ENCODE results near the gene ZBTB16.

Gene ZBTB16

DNA sequence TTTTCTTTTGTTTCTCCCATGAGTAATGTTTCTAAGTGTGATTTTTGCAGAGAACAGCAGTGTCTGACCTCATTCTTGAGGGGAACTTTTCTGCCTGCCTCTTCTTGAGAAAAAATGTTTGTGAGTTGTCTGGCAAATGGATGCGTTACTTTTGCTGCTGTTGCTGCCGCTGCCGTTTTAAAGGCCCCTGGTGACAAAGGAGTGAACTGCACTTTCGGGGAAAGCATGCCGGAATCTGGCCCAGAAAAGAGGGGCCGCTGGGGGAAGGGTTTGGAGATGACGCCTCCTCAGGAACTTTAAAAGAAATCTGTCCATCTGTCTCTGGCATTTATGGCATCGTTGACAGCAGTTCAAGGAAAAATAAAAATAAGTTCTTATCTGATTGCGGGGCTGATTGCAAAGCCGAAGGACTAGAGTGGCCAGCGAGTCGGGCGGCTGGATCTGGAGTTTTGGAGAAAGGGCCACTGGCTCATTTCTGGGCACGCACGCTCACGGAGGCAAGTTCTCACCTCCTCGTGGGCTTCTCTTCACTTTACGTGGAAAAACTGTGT, 16.5 kb downstream of the ZBTB16 start:
- peak overlapping the region; percentile 41 for H3K4me3 Mint-ChIP-seq

DNA sequence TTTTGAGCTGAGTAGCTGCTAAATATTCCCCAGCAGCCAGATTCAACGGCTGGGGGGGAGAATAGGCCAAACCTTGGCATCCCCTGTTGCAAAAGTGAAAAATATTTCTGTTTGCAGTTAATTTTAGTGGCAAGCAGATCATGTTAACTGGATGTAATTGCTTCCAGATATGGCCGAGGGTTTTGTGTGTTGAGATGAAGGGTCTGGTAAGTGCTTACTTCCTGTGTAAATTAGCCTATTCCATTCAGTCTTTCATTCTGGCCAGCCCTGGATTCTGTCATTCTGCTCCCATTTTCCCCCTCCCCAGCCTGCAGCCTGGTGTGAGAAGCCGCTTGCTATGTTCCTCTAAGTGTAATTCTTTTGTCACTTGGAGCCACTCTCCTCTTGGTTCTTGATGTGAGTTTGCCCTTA, 17.4 kb downstream of the ZBTB16 start:
- Mint-ChIP-seq H3K36me3 (ENCODE audit: low read depth) (no peaks in the 10 kb centered on the region), H3K27me3 (ENCODE audit: low read depth, poor library complexity) (peaks cover 4% of the 10 kb centered on the region), H3K27ac (peak overlapping the region; percentile 94), H3K9me3 (no peaks in the 10 kb centered on the region), H3K4me1 (peaks cover 98% of the 10 kb centered on the region), H3K4me3 (peak overlapping the region; percentile 68)
- TF ChIP-seq, protein P1, sequence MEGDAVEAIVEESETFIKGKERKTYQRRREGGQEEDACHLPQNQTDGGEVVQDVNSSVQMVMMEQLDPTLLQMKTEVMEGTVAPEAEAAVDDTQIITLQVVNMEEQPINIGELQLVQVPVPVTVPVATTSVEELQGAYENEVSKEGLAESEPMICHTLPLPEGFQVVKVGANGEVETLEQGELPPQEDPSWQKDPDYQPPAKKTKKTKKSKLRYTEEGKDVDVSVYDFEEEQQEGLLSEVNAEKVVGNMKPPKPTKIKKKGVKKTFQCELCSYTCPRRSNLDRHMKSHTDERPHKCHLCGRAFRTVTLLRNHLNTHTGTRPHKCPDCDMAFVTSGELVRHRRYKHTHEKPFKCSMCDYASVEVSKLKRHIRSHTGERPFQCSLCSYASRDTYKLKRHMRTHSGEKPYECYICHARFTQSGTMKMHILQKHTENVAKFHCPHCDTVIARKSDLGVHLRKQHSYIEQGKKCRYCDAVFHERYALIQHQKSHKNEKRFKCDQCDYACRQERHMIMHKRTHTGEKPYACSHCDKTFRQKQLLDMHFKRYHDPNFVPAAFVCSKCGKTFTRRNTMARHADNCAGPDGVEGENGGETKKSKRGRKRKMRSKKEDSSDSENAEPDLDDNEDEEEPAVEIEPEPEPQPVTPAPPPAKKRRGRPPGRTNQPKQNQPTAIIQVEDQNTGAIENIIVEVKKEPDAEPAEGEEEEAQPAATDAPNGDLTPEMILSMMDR (IDR thresholded peaks at IDR 0.05), result no peak
- DNase-seq, result no peak

More for the DNA sequence above, 16.5 kb downstream of the ZBTB16 start:
- TF ChIP-seq, protein P1 (IDR thresholded peaks at IDR 0.05), result peak; percentile 75
- Mint-ChIP-seq H3K9me3 (no peaks in the 10 kb centered on the region), H3K36me3 (ENCODE audit: low read depth) (peaks cover 2% of the 10 kb centered on the region), H3K4me1 (peaks cover 98% of the 10 kb centered on the region), H3K27me3 (ENCODE audit: low read depth, poor library complexity) (peaks cover 5% of the 10 kb centered on the region), H3K27ac (peak overlapping the region; percentile 64)
- DNase-seq, result peak; percentile 69

DNA sequence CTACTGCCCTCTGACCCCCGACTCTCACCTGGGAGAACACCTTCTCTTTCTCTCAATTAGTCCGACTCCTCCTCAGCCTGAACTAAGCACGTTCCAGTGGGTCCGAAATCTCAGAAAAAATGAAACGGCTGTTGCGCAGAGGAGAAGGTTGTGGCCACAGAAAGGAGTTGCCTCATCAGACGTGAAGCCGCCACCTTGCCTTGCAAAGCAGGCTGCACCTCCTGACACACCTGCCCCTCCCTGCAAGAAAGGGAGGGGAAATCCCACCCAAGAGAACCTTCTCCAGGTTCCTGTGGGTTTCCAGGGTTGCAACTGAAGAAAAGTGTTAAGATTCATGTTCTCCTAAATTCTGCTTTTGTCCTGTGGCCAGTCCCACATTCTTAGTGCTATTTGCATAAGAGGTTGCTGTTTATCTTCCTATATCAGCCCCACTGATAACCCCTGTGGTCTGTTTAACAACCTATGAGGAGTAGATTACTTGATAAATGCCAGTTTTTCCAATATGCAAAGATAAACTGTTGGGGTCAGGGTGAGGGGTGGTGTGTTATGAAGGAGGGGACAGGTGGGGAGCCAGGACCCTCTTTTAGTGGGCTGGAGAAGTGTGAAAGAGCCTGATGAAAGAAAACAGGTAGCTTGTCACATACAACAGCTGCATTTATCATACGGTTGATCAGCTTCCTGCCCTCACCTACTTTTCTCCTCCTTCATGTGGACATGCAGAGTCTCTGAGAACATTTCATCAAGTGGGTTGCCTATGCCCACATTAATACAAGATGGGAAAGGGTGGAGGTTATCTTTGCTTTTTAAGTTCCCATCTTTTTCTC, 18.2 kb downstream of the ZBTB16 start:
- Mint-ChIP-seq H3K4me1 (peaks cover 98% of the 10 kb centered on the region), H3K36me3 (ENCODE audit: low read depth) (no peaks in the 10 kb centered on the region), H3K9me3 (no peaks in the 10 kb centered on the region), H3K27me3 (ENCODE audit: low read depth, poor library complexity) (peaks cover 3% of the 10 kb centered on the region), H3K4me3 (peak overlapping the region; percentile 68), H3K27ac (peak overlapping the region; percentile 94)
- no peak for DNase-seq
- TF ChIP-seq, protein P1 (IDR thresholded peaks at IDR 0.05), result no peak

DNA sequence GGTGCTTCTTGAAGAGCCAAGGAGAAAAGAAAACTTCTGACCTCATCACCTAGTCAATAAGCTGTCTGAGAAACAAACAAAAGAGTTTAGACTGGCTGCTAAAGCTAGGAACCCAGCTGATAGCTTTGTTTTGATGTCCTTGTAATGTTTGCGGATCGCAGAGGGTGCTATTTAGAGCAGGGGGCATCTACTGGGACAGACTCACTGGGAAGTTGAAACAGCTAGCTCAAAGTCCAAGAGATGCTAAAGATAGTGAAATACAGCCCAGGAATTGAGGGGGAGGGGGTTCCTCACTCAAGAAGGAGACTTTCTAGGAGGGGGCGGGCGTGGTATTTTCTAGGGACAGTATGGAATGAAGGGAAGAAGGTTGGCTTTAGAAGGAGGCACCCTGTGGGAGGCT, 18.9 kb downstream of the ZBTB16 start:
- H3K9me3 Mint-ChIP-seq, result no peaks in the 10 kb centered on the region
- no peak for DNase-seq
- no peaks in the 10 kb centered on the region for H3K36me3 Mint-ChIP-seq (ENCODE audit: low read depth)
- H3K4me1 Mint-ChIP-seq, result peaks cover 98% of the 10 kb centered on the region
- H3K27ac Mint-ChIP-seq, result peak overlapping the region; percentile 70
- peaks cover 3% of the 10 kb centered on the region for H3K27me3 Mint-ChIP-seq (ENCODE audit: low read depth, poor library complexity)
- TF ChIP-seq, protein P1 (IDR thresholded peaks at IDR 0.05), result no peak
- H3K4me3 Mint-ChIP-seq, result no peak overlapping the region

DNA sequence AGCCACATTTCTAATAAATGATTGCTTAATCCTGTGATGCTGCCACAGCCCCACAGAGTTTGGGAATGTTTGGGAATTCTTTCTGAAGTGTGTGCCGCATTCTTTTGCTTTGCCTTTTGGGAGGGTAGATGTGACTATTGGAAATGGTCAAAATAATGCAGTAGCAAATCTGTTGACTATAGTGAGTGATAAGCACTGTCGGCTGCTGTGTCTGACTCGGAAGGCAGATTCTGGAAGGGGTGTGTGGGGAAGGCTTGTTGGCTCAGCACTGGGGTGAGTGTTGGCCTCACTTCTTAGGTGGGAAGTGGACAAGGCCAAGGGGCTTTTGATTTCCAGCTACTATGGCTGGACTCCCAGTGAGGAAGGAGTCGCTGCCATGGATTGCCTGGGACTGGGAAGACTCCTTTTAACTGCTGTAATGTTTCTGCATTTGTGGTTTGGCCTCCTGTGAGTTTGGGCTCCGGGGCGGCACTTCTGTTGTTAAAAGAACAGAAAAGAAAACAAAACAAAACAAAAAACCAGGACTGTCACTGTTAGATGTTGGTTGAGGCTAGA, 20.1 kb downstream of the ZBTB16 start:
- DNase-seq, result no peak
- H3K27me3 Mint-ChIP-seq (ENCODE audit: low read depth, poor library complexity), result peaks cover 3% of the 10 kb centered on the region
- H3K27ac Mint-ChIP-seq, result peak overlapping the region; percentile 66

More for the DNA sequence above, 20.1 kb downstream of the ZBTB16 start:
- TF ChIP-seq, protein P1 (IDR thresholded peaks at IDR 0.05), result no peak
- no peaks in the 10 kb centered on the region for H3K36me3 Mint-ChIP-seq (ENCODE audit: low read depth)
- H3K4me3 Mint-ChIP-seq, result no peak overlapping the region
- peaks cover 98% of the 10 kb centered on the region for H3K4me1 Mint-ChIP-seq
- H3K9me3 Mint-ChIP-seq, result no peaks in the 10 kb centered on the region
